Fibroblast of lung (primary cell): ENCODE data around the gene SYN1. TPM values are rescaled to one million over a fixed set of nuclear protein-coding genes. Genes with fewer than 3 reads are reported as not detected.
A peak's percentile ranks its signal among the peaks of the same experiment; 100 is the strongest.

Experiments
- DNase-seq, 2 donors: peaks; one replicate each; pipeline versions ENCODE4 v3.0.0 to v3.0.0-alpha.2; 2010; ENCODE audit warnings: low read depth in 2 of 2
- H2AFZ ChIP-seq: 2 replicates; pipeline ENCODE4 v1.5.1; 2012; ENCODE audit warnings: low read length, control low read depth, inconsistent platforms
- H3K27ac ChIP-seq: 2 replicates; pipeline ENCODE4 v1.5.1; 2011; ENCODE audit warnings: low read length, control low read depth; ENCODE audit not compliant: insufficient read depth
- H3K27me3 ChIP-seq: 2 replicates; pipeline ENCODE4 v1.5.1; 2011; ENCODE audit warnings: mild to moderate bottlenecking, low read length; ENCODE audit not compliant: control insufficient read depth, insufficient read depth
- H3K36me3 ChIP-seq: 2 replicates; pipeline ENCODE4 v1.5.1; 2011; ENCODE audit warnings: low read length; ENCODE audit not compliant: control insufficient read depth, insufficient read depth
- H3K4me1 ChIP-seq: 2 replicates; pipeline ENCODE4 v1.5.1; 2011; ENCODE audit warnings: low read length; ENCODE audit not compliant: control insufficient read depth, insufficient read depth; ENCODE audit errors: extremely low read depth
- H3K4me2 ChIP-seq: 2 replicates; pipeline ENCODE4 v1.5.1; 2011; ENCODE audit warnings: low read length, control low read depth; ENCODE audit not compliant: insufficient read depth; ENCODE audit errors: extremely low read depth
- H3K4me3 ChIP-seq, 4 experiments: fragments of 200-600 bp in 1 of 4; sonication (generic) in 1 of 4; replicated peaks in 1 of 4; 2 replicates each; pipeline ENCODE4 v1.5.1; 2011 to 2016; ENCODE audit warnings: low read length in 4 of 4, low read depth in 3 of 4, mild to moderate bottlenecking in 3 of 4, control low read depth in 2 of 4, inconsistent platforms in 1 of 4, mixed read lengths in 1 of 4; ENCODE audit not compliant: insufficient read depth in 1 of 4; ENCODE audit errors: control extremely low read depth in 1 of 4
- H3K79me2 ChIP-seq: 2 replicates; pipeline ENCODE4 v1.5.1; 2012; ENCODE audit warnings: mild to moderate bottlenecking, low read length, inconsistent platforms; ENCODE audit not compliant: control insufficient read depth, insufficient read depth
- H3K9ac ChIP-seq: 2 replicates; pipeline ENCODE4 v1.5.1; 2011; ENCODE audit warnings: mild to moderate bottlenecking, low read length, control low read depth; ENCODE audit not compliant: insufficient read depth
- H3K9me3 ChIP-seq: 2 replicates; pipeline ENCODE4 v1.5.1; 2012; ENCODE audit warnings: low read depth, low read length; ENCODE audit not compliant: control insufficient read depth, insufficient read depth
- H4K20me1 ChIP-seq: 2 replicates; pipeline ENCODE4 v1.5.1; 2011; ENCODE audit warnings: low read length; ENCODE audit not compliant: control insufficient read depth, insufficient read depth; ENCODE audit errors: extremely low read depth
- CTCF ChIP-seq, 2 donors: IDR thresholded peaks in 1 of 2; conservative IDR thresholded peaks in 1 of 2; 1 replicate in 1 of 2; 2 replicates in 1 of 2; pipeline ENCODE4 v1.5.1; 2011 to 2012; ENCODE audit warnings: low read length in 2 of 2, control low read depth in 1 of 2, inconsistent platforms in 1 of 2, low read depth in 1 of 2, mild to moderate bottlenecking in 1 of 2
- EZH2 ChIP-seq: IDR thresholded peaks from 2 replicates; pipeline ENCODE4 v1.5.1; 2012; ENCODE audit warnings: low read length, control low read depth, mild to moderate bottlenecking; ENCODE audit errors: missing control alignments
- polyA plus RNA-seq, 2 donors: library from polyadenylated mRNA; depleted of rRNA in 1 of 2; stranded (reverse) in 1 of 2; unstranded in 1 of 2; fragments of >200 nt; gene quantifications; 2 replicates each; pipeline ENCODE4 v1.2.1, GENCODE V29; 2011 to 2012; ENCODE audit warnings: missing spikeins in 1 of 2
- total RNA-seq: library from RNA; depleted of rRNA; stranded (reverse); fragments of >200 nt; gene quantifications from 2 replicates; pipeline ENCODE4 v1.2.1, GENCODE V29; 2014

The SYN1 gene
- total and polyA plus RNA-seq, 2 donors (not counting 1 experiment from before 2014, with no cell fraction given): 0.17 to 0.56 TPM

DNA sequence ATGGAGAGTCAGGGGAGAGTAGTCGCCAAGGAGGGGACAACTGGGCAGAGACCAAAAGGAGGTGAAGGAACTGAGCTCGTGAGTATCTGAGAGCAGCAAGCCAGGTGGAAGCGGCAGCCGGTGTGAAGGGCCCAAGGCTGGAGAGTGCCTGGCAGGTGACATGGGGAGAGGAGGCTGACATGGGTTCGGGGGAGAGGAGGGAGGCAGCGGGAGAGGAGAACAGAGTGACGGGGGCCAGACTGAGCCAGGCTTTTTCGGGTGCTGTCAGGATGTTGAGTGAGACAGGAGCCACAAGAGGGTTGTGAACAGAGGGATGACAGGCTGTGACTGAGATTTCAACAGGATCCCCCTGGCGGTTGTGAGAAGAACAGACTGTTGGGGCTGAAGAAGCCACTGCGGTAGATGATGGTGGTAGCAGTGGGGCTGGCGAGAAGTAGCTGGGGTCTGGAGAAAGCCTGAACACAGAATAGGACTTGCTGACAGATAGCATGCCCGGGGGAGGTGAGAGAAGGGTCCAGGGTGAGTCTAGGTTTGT, 25.0 kb upstream of the SYN1 start:
- no peak overlapping the region for H3K27ac ChIP-seq
- peak; percentile 16 to 45 for DNase-seq
- H4K20me1 ChIP-seq: no peaks in the 10 kb centered on the region
- no peaks in the 10 kb centered on the region for H3K27me3 ChIP-seq
- H3K36me3 ChIP-seq: peaks cover 6% of the 10 kb centered on the region
- peaks cover 6% of the 10 kb centered on the region for H3K4me1 ChIP-seq
- H3K4me2 ChIP-seq: no peak overlapping the region
- no peak for TF ChIP-seq EZH2
- peak; percentile 57 for TF ChIP-seq CTCF (conservative IDR thresholded peaks at IDR 0.05 in 1 of 2, IDR thresholded peaks at IDR 0.05 in 1 of 2; ENCODE audit: low read depth in 1 of 2, low read length in 2 of 2)
- no peak overlapping the region for H3K4me3 ChIP-seq
- H2AFZ ChIP-seq: no peak overlapping the region
- no peak overlapping the region for H3K9ac ChIP-seq
- peaks cover 30% of the 10 kb centered on the region for H3K79me2 ChIP-seq
- no peaks in the 10 kb centered on the region for H3K9me3 ChIP-seq

DNA sequence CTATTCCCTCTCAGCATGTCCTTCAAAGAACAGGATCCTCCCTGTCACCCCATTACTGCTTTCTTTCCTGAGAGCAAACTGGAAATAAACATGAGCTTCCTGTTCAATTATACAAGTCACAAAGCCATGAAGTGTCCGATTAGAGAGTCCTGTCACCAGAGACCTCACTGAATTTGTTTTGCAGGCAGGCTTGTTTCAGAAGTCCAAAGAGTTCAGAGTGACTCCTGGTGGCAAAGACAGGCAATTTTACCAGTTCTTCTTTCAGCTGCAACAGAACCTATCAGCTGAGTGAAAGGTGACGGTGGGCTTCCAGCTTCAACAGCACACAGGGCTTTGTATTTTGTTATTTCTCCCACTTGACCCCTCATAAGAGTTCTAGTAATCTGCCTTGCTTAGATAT, 24.3 kb upstream of the SYN1 start:
- DNase-seq: peak; percentile 21 to 63
- Histone ChIP-seq H4K20me1 (no peaks in the 10 kb centered on the region), H3K9me3 (no peaks in the 10 kb centered on the region), H3K36me3 (peaks cover 6% of the 10 kb centered on the region), H2AFZ (no peak overlapping the region), H3K79me2 (peaks cover 24% of the 10 kb centered on the region), H3K27ac (no peak overlapping the region), H3K27me3 (no peaks in the 10 kb centered on the region), H3K4me2 (no peak overlapping the region), H3K4me1 (peaks cover 6% of the 10 kb centered on the region), H3K4me3 (no peak overlapping the region), H3K9ac (no peak overlapping the region)
- TF ChIP-seq EZH2: no peak
- peak; percentile 43 to 57 for TF ChIP-seq CTCF (conservative IDR thresholded peaks at IDR 0.05 in 1 of 2, IDR thresholded peaks at IDR 0.05 in 1 of 2; ENCODE audit: low read depth in 1 of 2, low read length in 2 of 2)

GRCh38 chrX:47638816-47639215, 19.2 kb upstream of the SYN1 start:
- no peak overlapping the region for H3K9ac ChIP-seq
- no peak overlapping the region for H3K4me2 ChIP-seq
- no peak overlapping the region for H2AFZ ChIP-seq
- no peaks in the 10 kb centered on the region for H4K20me1 ChIP-seq
- no peaks in the 10 kb centered on the region for H3K27me3 ChIP-seq
- peaks cover 8% of the 10 kb centered on the region for H3K36me3 ChIP-seq
- H3K27ac ChIP-seq: no peak overlapping the region
- no peak overlapping the region for H3K4me3 ChIP-seq
- no peaks in the 10 kb centered on the region for H3K79me2 ChIP-seq
- no peaks in the 10 kb centered on the region for H3K9me3 ChIP-seq
- DNase-seq: no peak
- H3K4me1 ChIP-seq: no peaks in the 10 kb centered on the region
- TF ChIP-seq EZH2 (no peak), CTCF (conservative IDR thresholded peaks at IDR 0.05 in 1 of 2, IDR thresholded peaks at IDR 0.05 in 1 of 2; ENCODE audit: low read depth in 1 of 2, low read length in 2 of 2) (no peak)
